Mesenchymal stem cell (in vitro differentiated cells and primary cell): Measurements from ENCODE around the gene TMEM63C.
A peak's percentile ranks its signal among the peaks of the same experiment; 100 is the strongest.

Source experiments
- DNase-seq: peaks from one replicate; pipeline ENCODE4 v3.0.0-alpha.2; 2013
- H2AFZ ChIP-seq: one replicate; pipeline ENCODE4 v1.6.1; 2013; ENCODE audit warnings: low read depth, mild to moderate bottlenecking, control low read depth, inconsistent platforms, low read length, moderate library complexity
- H2AK5ac ChIP-seq: 2 replicates; pipeline ENCODE4 v1.6.1; 2013; ENCODE audit warnings: low read length, moderate library complexity, mild to moderate bottlenecking, inconsistent platforms; ENCODE audit not compliant: severe bottlenecking
- H2BK120ac ChIP-seq: one replicate; pipeline ENCODE4 v1.6.1; 2013; ENCODE audit warnings: low read depth, mild to moderate bottlenecking, inconsistent platforms, low read length, moderate library complexity
- H2BK12ac ChIP-seq, 2 experiments: one replicate each; pipeline ENCODE4 v1.6.1; 2013; ENCODE audit warnings: inconsistent platforms in 2 of 2, low read length in 2 of 2, mild to moderate bottlenecking in 2 of 2, moderate library complexity in 2 of 2, control low read depth in 1 of 2
- H2BK15ac ChIP-seq: one replicate; pipeline ENCODE4 v1.6.1; 2013; ENCODE audit warnings: mild to moderate bottlenecking, low read depth, inconsistent platforms; ENCODE audit not compliant: poor library complexity, severe bottlenecking
- H2BK5ac ChIP-seq: 2 replicates; pipeline ENCODE4 v1.6.1; 2013; ENCODE audit warnings: low read depth, mild to moderate bottlenecking, low read length, control low read depth, inconsistent platforms; ENCODE audit not compliant: poor library complexity, severe bottlenecking
- H3K14ac ChIP-seq, 2 experiments: one replicate each; pipeline ENCODE4 v1.6.1; 2013; ENCODE audit warnings: inconsistent platforms in 2 of 2, low read length in 2 of 2, control low read depth in 1 of 2, mild to moderate bottlenecking in 1 of 2, moderate library complexity in 1 of 2
- H3K18ac ChIP-seq, 2 experiments: one replicate each; pipeline ENCODE4 v1.6.1; 2013; ENCODE audit warnings: inconsistent platforms in 2 of 2, low read length in 2 of 2, control low read depth in 1 of 2, low read depth in 1 of 2, mild to moderate bottlenecking in 1 of 2
- H3K23ac ChIP-seq, 2 experiments: one replicate each; pipeline ENCODE4 v1.6.1; 2013; ENCODE audit warnings: inconsistent platforms in 2 of 2, low read length in 2 of 2, mild to moderate bottlenecking in 2 of 2, moderate library complexity in 2 of 2, control low read depth in 1 of 2
- H3K27ac ChIP-seq: 2 replicates; pipeline ENCODE4 v1.5.1; 2013; ENCODE audit warnings: mild to moderate bottlenecking, moderate library complexity, low read length, control low read depth, inconsistent platforms; ENCODE audit not compliant: poor library complexity, severe bottlenecking
- H3K27me3 ChIP-seq, 2 experiments: 2 replicates each; pipeline versions ENCODE4 v1.6.1 to v1.7.0; 2013; ENCODE audit warnings: low read length in 2 of 2, mild to moderate bottlenecking in 2 of 2, moderate library complexity in 2 of 2, control low read depth in 1 of 2, inconsistent platforms in 1 of 2; ENCODE audit not compliant: control insufficient read depth in 1 of 2, insufficient read depth in 1 of 2
- H3K36me3 ChIP-seq, 2 experiments: 2 replicates each; pipeline versions ENCODE4 v1.6.1 to v1.7.0; 2013; ENCODE audit warnings: low read length in 2 of 2, control low read depth in 1 of 2, inconsistent platforms in 1 of 2, low read depth in 1 of 2, mild to moderate bottlenecking in 1 of 2; ENCODE audit not compliant: insufficient read depth in 2 of 2, control insufficient read depth in 1 of 2
- H3K4ac ChIP-seq, 2 experiments: one replicate each; pipeline ENCODE4 v1.6.1; 2013; ENCODE audit warnings: inconsistent platforms in 2 of 2, low read length in 2 of 2, mild to moderate bottlenecking in 2 of 2, moderate library complexity in 2 of 2, control low read depth in 1 of 2, low read depth in 1 of 2
- H3K4me1 ChIP-seq: 2 replicates; pipeline ENCODE4 v1.6.1; 2013; ENCODE audit warnings: low read depth, low read length, control low read depth; ENCODE audit not compliant: control insufficient read depth, insufficient read depth
- H3K4me2 ChIP-seq: 2 replicates; pipeline ENCODE4 v1.6.1; 2013; ENCODE audit warnings: low read length, mild to moderate bottlenecking, inconsistent platforms; ENCODE audit not compliant: poor library complexity, severe bottlenecking
- H3K4me3 ChIP-seq, 2 experiments: 2 replicates each; pipeline versions ENCODE4 v1.5.1 to v1.7.0; 2013; ENCODE audit warnings: low read length in 2 of 2, mild to moderate bottlenecking in 2 of 2, control low read depth in 1 of 2, low read depth in 1 of 2; ENCODE audit not compliant: insufficient read depth in 1 of 2
- H3K79me1 ChIP-seq: replicated peaks from 2 replicates; pipeline ENCODE4 v1.6.1; 2013; ENCODE audit warnings: mild to moderate bottlenecking, control low read depth, low read length, inconsistent platforms; ENCODE audit not compliant: poor library complexity, severe bottlenecking
- H3K9ac ChIP-seq: 2 replicates; pipeline ENCODE4 v1.7.0; 2013; ENCODE audit warnings: mild to moderate bottlenecking, low read length, moderate library complexity
- H3K9me3 ChIP-seq: 2 replicates; pipeline ENCODE4 v1.7.0; 2013; ENCODE audit warnings: mild to moderate bottlenecking, low read length; ENCODE audit not compliant: control insufficient read depth
- H4K8ac ChIP-seq: one replicate; pipeline ENCODE4 v1.6.1; 2013; ENCODE audit warnings: inconsistent platforms, mild to moderate bottlenecking, low read length, moderate library complexity
- H4K91ac ChIP-seq: one replicate; pipeline ENCODE4 v1.6.1; 2013; ENCODE audit warnings: mild to moderate bottlenecking, low read length, inconsistent platforms
- WGBS: methylation state at CpG from one replicate; pipeline ENCODE4 v1.1.7; 2013; ENCODE audit warnings: mixed read lengths; 5-methylcytosine and 5-hydroxymethylcytosine counted together

Gene TMEM63C

DNA sequence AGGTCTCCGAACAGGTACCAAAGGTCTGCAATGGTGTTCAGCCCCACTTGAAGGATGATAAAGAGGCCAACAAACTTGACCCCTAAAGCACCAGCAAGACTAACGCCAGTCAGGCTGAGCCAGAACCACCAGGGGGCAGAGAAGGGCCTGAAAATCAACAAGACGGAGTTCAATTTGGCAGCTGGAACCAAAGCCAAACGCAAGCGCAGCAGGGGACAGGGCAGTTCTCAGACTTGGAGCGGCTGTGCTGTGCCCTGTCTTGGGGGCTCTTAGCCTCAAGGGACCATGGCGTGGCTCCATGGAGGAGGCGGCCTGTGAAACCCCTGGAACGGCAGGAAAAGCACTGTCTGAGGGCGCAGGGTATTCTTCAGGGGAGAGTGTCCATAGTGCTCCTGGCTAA, 119.5 kb downstream of the TMEM63C start:
- Histone ChIP-seq H4K91ac (no peak overlapping the region), H3K27me3 (no peaks in the 10 kb centered on the region), H3K79me1 (peaks cover 39% of the 10 kb centered on the region), H2AK5ac (no peak overlapping the region), H3K4me3 (no peak overlapping the region), H2BK15ac (no peak overlapping the region), H3K23ac (peak overlapping the region in 1 of 2 experiments; percentile 3), H3K14ac (no peak overlapping the region), H2BK5ac (no peak overlapping the region), H3K18ac (peak overlapping the region in 1 of 2 experiments; percentile 41), H3K4ac (no peak overlapping the region), H4K8ac (peak overlapping the region; percentile 22), H2AFZ (no peak overlapping the region), H3K36me3 (peaks cover 43 to 60% of the 10 kb centered on the region in 2 experiments), H3K27ac (no peak overlapping the region), H3K9me3 (no peaks in the 10 kb centered on the region), H3K4me2 (no peak overlapping the region), H3K9ac (peak overlapping the region; percentile 45), H3K4me1 (peaks cover 20% of the 10 kb centered on the region), H2BK12ac (no peak overlapping the region), H2BK120ac (no peak overlapping the region)
- peak; percentile 87 for DNase-seq
- WGBS = 32% methylated on average over 10 of the region's 10 CpGs

DNA sequence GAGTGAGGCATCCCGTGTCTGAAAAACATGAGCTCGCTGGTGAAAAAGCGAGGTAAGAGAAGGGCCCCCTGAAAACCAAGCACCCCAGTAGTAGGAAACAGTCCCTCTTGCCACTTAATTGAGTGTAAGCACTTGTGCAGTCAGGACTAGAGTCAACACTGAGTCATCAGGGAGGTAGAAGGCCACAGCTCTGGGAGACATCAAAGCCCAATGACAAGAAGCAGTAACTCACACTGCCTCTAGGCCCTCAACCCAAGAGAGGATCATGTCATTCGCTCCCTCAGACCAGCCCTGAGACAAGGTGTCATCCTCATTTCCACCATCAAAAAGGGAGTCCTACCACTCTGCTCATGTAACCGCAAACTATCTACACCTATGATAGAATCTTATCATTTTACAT, 121.3 kb downstream of the TMEM63C start:
- peak overlapping the region in 1 of 2 experiments; percentile 79 for H3K18ac ChIP-seq
- peaks cover 24% of the 10 kb centered on the region for H3K4me1 ChIP-seq
- H2BK12ac ChIP-seq = peak overlapping the region; percentile 45 to 81
- H4K91ac ChIP-seq = peak overlapping the region; percentile 57
- peaks cover 29 to 44% of the 10 kb centered on the region in 2 experiments for H3K36me3 ChIP-seq
- H3K27me3 ChIP-seq = no peaks in the 10 kb centered on the region
- H3K9ac ChIP-seq = peak overlapping the region; percentile 74
- no peak overlapping the region for H3K14ac ChIP-seq
- no peak overlapping the region for H3K4me2 ChIP-seq
- peaks cover 37% of the 10 kb centered on the region for H3K79me1 ChIP-seq
- peak overlapping the region; percentile 30 for H2BK15ac ChIP-seq
- peak; percentile 95 for DNase-seq
- H3K23ac ChIP-seq = no peak overlapping the region
- 28% methylated on average over 5 of the region's 5 CpGs for WGBS
- no peaks in the 10 kb centered on the region for H3K9me3 ChIP-seq
- peak overlapping the region in 1 of 2 experiments; percentile 9 for H3K4ac ChIP-seq
- no peak overlapping the region for H2AFZ ChIP-seq
- H3K4me3 ChIP-seq = no peak overlapping the region
- peak overlapping the region; percentile 19 for H2BK5ac ChIP-seq
- H3K27ac ChIP-seq = peak overlapping the region; percentile 77
- H4K8ac ChIP-seq = no peak overlapping the region
- H2BK120ac ChIP-seq = peak overlapping the region; percentile 1
- peak overlapping the region; percentile 21 for H2AK5ac ChIP-seq

- Histone ChIP-seq H3K18ac (peak overlapping the region; percentile 25 to 81), H4K91ac (peak overlapping the region; percentile 65), H2BK5ac (peak overlapping the region; percentile 19), H3K4me2 (no peak overlapping the region), H3K23ac (peak overlapping the region in 1 of 2 experiments; percentile 16), H3K79me1 (peaks cover 31% of the 10 kb centered on the region), H2BK15ac (no peak overlapping the region), H3K27ac (peak overlapping the region; percentile 77), H3K4ac (peak overlapping the region in 1 of 2 experiments; percentile 42), H2AK5ac (peak overlapping the region; percentile 21), H3K4me1 (peaks cover 24% of the 10 kb centered on the region), H3K4me3 (no peak overlapping the region), H3K27me3 (no peaks in the 10 kb centered on the region), H2BK12ac (peak overlapping the region; percentile 44 to 66), H2BK120ac (no peak overlapping the region), H3K9me3 (no peaks in the 10 kb centered on the region), H3K36me3 (peaks cover 22 to 38% of the 10 kb centered on the region in 2 experiments), H3K9ac (peak overlapping the region; percentile 74), H2AFZ (no peak overlapping the region), H4K8ac (peak overlapping the region; percentile 78), H3K14ac (no peak overlapping the region)
- peak; percentile 99 for DNase-seq
- WGBS = 50% methylated on average over 3 of the region's 4 CpGs
Observed at GRCh38 chr14:77303417-77304156, 122.0 kb downstream of the TMEM63C start.

DNA sequence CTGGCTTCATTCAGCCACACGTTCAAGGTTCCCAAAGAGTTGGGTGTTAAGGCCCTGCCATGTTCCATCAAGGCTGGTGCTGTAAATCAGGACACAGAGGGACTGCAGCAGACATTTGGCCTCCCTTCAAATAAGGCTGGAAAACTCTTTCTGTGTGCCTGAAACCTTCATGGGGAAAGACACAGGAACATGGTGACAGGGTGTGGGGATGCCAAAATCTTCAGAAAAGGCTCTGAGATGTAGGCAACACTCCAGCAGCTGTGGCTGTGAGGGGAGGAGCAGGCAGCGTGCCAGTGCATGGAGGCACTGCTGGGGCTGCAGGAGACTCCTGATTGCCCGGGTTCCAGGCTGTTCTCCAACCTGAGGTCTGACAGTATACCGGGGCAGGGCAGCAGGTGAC, 124.1 kb downstream of the TMEM63C start:
- H2BK15ac ChIP-seq = no peak overlapping the region
- no peak overlapping the region for H2AFZ ChIP-seq
- peaks cover 17 to 22% of the 10 kb centered on the region in 2 experiments for H3K36me3 ChIP-seq
- H3K9me3 ChIP-seq = no peaks in the 10 kb centered on the region
- no peak overlapping the region for H4K91ac ChIP-seq
- DNase-seq = no peak
- no peak overlapping the region for H3K4ac ChIP-seq
- H2BK12ac ChIP-seq = peak overlapping the region; percentile 25 to 47
- no peak overlapping the region for H2BK5ac ChIP-seq
- no peak overlapping the region for H3K18ac ChIP-seq
- no peak overlapping the region for H3K9ac ChIP-seq
- no peak overlapping the region for H3K4me2 ChIP-seq
- H2AK5ac ChIP-seq = peak overlapping the region; percentile 61
- peaks cover 24% of the 10 kb centered on the region for H3K4me1 ChIP-seq
- no peak overlapping the region for H2BK120ac ChIP-seq
- H3K4me3 ChIP-seq = no peak overlapping the region
- no peak overlapping the region for H3K14ac ChIP-seq
- WGBS = 95% methylated on average over 4 of the region's 4 CpGs
- H3K27me3 ChIP-seq = no peaks in the 10 kb centered on the region
- H4K8ac ChIP-seq = no peak overlapping the region
- H3K23ac ChIP-seq = no peak overlapping the region
- H3K79me1 ChIP-seq = peaks cover 31% of the 10 kb centered on the region
- H3K27ac ChIP-seq = no peak overlapping the region
